Activated T-cell treated with anti-CD3 and anti-CD28 coated beads, Interleukin-2, amount 50 U/mL, for 24 hours (primary cell): Measurements from ENCODE around the gene FRMPD4.

Experiments used
- DNase-seq: peaks from one replicate; pipeline ENCODE4 v3.0.0-alpha.2; 2020
- H3K27ac Mint-ChIP-seq: 2 replicates; pipeline ENCODE4 v1.8.0; 2020; ENCODE audit warnings: mild to moderate bottlenecking, mixed read lengths
- H3K27me3 Mint-ChIP-seq: 2 replicates; pipeline ENCODE4 v1.8.0; 2020; ENCODE audit warnings: mixed read lengths
- H3K36me3 Mint-ChIP-seq: 2 replicates; pipeline ENCODE4 v1.8.0; 2020; ENCODE audit warnings: low read depth, mixed read lengths
- H3K4me1 Mint-ChIP-seq: 2 replicates; pipeline ENCODE4 v1.8.0; 2020; ENCODE audit warnings: low read depth, mixed read lengths
- H3K4me3 Mint-ChIP-seq: 2 replicates; pipeline ENCODE4 v1.8.0; 2020; ENCODE audit warnings: mild to moderate bottlenecking, moderate library complexity, mixed read lengths
- H3K9me3 Mint-ChIP-seq: 2 replicates; pipeline ENCODE4 v1.8.0; 2020; ENCODE audit warnings: mixed read lengths

The FRMPD4 gene

DNA sequence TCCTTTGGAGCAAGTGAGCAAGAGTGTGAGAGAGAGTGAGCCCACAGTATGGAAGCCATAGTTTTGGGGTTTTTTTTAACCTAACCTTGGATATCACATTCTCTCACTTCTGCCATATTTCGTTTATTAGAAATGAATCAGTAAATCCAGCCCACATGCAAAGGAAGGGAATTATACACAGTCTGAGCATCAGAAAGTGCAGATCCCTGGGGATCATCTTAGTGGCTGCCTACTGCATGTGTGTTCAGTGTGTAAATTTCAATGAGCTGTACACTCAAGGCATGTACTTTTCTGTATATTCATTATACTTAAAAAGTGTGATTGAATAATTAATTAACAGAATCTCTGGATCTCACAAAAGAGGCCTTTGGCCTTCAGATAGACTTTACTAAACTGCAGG, 519.2 kb downstream of the FRMPD4 start:
- Mint-ChIP-seq H3K4me3 (no peak overlapping the region), H3K36me3 (no peaks in the 10 kb centered on the region), H3K9me3 (no peaks in the 10 kb centered on the region), H3K27ac (no peak overlapping the region), H3K4me1 (no peaks in the 10 kb centered on the region), H3K27me3 (peaks cover 11% of the 10 kb centered on the region)
- no peak for DNase-seq

DNA sequence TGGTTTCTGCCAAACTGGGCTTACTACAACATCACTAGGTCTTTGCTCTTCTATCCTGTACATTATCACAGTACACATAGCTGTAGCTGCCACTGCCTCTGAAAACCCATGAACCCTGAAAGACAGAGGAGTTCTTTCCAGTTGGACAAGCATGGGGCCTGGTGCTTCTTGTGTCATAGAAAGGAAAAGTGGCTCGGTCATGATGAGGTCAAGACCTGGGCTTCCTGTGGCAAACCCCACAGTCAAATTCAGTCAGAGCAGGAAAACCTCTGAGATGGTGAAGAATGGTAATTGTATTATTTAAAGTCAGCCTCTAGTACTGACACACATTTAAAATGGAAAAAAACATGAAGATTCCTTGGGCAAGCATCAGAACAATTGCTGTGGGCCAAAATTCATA, 519.6 kb downstream of the FRMPD4 start:
- no peak for DNase-seq
- Mint-ChIP-seq H3K36me3 (no peaks in the 10 kb centered on the region), H3K27me3 (peaks cover 12% of the 10 kb centered on the region), H3K9me3 (no peaks in the 10 kb centered on the region), H3K27ac (no peak overlapping the region), H3K4me3 (no peak overlapping the region), H3K4me1 (no peaks in the 10 kb centered on the region)

DNA sequence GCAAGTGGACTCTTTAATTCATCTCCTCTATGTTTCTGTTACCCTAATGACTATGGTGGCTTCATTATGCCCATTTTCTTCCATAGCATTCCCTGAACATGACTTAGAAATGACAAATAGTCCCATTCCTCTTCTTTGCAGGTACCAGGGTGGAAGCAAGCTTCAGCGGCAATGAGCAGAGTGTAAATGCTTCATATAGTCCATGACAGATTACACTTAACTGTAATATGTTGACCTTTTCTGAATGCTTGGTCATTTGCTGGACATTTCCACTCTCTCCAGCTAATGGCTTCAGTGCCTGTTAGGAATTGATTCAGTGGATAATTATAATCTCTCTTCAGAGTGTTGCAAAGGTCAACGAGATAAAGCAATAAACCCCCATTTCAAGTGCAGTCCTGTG, 523.2 kb downstream of the FRMPD4 start:
- Mint-ChIP-seq H3K4me3 (no peak overlapping the region), H3K27ac (no peak overlapping the region), H3K27me3 (peaks cover 23% of the 10 kb centered on the region), H3K36me3 (no peaks in the 10 kb centered on the region), H3K9me3 (peaks cover 2% of the 10 kb centered on the region), H3K4me1 (no peaks in the 10 kb centered on the region)
- no peak for DNase-seq

DNA sequence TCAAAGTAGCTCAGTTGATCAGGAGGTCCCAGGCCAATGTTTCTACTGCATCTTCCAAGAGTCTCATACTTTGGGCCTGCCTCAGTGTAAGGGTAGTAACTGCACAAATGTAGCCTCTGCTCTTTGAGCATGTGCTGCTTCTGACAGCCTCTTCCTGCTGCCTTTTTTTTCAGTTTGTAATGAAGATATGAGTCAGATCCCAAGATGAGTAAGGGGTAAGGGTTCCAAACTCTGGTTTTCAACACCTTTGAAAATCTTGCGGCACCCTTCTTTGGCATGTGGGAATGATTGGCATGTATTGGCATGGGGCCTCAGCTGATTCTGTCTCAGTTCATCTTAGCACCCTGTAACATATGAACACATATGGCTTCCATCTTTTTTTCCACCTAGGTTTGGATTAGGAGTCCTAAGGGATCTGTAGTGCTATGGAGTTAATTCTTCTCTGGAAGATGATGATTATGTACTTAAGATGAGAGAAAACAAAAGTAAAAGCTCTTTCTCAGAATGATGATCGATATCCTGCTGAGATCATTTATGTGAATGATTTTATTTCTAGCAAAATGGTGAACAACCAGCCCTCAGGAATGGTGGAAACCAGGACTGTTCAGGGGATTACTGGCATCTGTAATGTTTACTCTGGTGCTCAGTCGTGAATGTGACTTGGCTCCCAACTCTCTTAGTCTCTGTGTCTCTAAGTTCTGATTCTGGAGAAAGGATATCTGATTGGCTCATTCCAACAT, 534.3 kb downstream of the FRMPD4 start:
- no peaks in the 10 kb centered on the region for H3K9me3 Mint-ChIP-seq
- H3K4me3 Mint-ChIP-seq = no peak overlapping the region
- H3K4me1 Mint-ChIP-seq = peaks cover 11% of the 10 kb centered on the region
- DNase-seq = no peak
- no peaks in the 10 kb centered on the region for H3K36me3 Mint-ChIP-seq
- H3K27ac Mint-ChIP-seq = no peak overlapping the region
- H3K27me3 Mint-ChIP-seq = peaks cover 29% of the 10 kb centered on the region

DNA sequence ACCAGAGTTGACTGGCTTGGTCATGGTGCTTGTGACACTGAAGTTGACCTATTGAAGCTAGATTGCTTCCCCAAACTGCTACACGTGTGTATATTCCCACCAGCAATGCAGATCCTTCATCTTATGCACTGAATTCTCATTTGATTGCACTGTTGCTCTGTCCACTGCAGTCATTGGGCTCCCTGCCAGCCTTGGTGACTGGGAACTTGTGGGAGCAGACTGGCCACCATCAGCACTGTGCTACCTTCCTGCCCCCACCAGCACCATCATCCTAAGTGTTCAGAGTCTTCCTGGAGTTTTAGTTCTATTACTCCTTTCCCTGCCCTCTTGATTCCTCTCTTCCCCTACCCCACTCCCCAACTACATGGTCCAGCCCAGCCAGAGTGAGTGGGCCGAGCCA, 535.2 kb downstream of the FRMPD4 start:
- Mint-ChIP-seq H3K27me3 (peaks cover 35% of the 10 kb centered on the region), H3K4me3 (no peak overlapping the region), H3K36me3 (no peaks in the 10 kb centered on the region), H3K27ac (no peak overlapping the region), H3K4me1 (peaks cover 11% of the 10 kb centered on the region), H3K9me3 (no peaks in the 10 kb centered on the region)
- DNase-seq = no peak

DNA sequence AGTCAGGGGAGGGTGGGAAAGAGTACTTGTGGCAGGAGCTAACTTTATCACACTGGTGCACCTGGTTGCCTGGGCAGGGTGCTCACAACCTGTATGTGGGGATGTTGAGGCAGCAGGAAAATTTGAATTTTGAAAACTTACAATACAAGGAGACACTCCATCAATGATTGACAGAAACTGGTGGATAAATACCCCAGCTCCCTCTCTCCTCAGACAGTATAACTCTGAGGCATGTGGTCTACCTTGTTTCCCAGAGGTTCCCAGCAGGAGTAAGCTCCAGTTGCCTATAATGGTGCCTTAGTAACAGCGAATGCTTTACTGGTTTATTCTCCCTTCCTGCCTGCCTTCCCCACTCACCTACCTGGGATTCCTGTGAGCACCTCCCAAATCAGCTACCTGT, 541.2 kb downstream of the FRMPD4 start:
- Mint-ChIP-seq H3K27me3 (peaks cover 42% of the 10 kb centered on the region), H3K27ac (no peak overlapping the region), H3K36me3 (no peaks in the 10 kb centered on the region), H3K9me3 (no peaks in the 10 kb centered on the region), H3K4me1 (no peaks in the 10 kb centered on the region), H3K4me3 (no peak overlapping the region)
- DNase-seq = no peak

DNA sequence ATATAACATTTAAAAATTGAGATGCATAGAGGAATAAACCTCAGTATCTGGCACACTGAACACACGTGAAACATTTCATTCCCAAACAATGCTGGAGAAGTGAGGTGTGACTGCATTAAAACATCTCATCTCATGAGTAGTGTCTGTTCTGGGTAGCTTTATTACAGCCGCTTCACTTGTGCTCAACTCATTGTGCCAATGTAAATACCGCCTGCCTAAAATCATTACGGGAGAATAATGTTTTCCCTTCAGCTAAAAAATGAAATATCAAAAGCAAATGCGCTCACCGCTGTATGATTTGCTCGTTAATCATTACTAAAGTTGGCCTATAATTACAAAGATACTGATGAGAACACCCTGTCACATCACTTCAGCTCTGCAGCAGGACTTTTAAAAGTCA, 542.8 kb downstream of the FRMPD4 start:
- H3K27ac Mint-ChIP-seq = no peak overlapping the region
- no peaks in the 10 kb centered on the region for H3K4me1 Mint-ChIP-seq
- no peak overlapping the region for H3K4me3 Mint-ChIP-seq
- no peak for DNase-seq
- H3K9me3 Mint-ChIP-seq = no peaks in the 10 kb centered on the region
- peaks cover 30% of the 10 kb centered on the region for H3K27me3 Mint-ChIP-seq
- no peaks in the 10 kb centered on the region for H3K36me3 Mint-ChIP-seq

DNA sequence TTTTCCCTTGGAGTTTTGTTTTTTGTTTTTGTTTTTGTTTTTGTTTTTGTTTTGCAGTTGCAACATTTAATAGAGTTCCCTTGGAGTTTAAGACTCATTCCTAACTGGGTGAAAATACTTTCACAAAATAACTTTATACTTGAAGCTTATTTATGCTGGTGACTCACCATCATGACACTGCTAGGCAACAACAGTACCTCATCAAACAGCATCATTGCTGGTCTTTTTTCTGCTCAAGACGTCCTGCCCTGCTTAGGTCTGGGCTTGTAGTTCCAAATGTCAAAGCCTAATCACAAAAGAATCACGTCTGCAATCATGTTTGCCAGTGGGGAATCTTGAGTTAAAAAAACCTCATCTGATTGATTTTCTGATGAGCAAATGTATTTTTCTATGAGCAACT, 547.3 kb downstream of the FRMPD4 start:
- Mint-ChIP-seq H3K4me3 (no peak overlapping the region), H3K36me3 (no peaks in the 10 kb centered on the region), H3K27ac (no peak overlapping the region), H3K9me3 (no peaks in the 10 kb centered on the region), H3K27me3 (peaks cover 32% of the 10 kb centered on the region), H3K4me1 (no peaks in the 10 kb centered on the region)
- DNase-seq = no peak

DNA sequence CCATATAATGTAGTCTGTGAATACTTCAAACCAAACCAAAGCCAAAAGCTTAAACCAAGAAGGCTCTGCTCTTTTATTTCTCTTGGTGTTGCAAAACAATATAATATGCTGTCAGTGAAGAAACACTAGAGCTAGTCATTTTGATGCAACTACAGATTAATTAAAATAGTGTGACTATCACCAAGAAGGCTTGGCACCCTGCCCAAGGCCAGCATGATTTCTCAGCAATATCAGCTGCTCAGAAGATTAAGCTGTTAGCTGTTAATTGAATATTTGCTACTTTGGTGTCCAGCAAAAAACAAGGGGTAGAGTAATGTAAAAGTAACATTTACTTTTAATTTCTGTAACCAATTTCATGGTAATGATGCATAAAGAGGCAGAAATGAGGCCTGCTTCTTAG, 548.1 kb downstream of the FRMPD4 start:
- no peaks in the 10 kb centered on the region for H3K4me1 Mint-ChIP-seq
- H3K27me3 Mint-ChIP-seq = peaks cover 34% of the 10 kb centered on the region
- H3K9me3 Mint-ChIP-seq = no peaks in the 10 kb centered on the region
- no peaks in the 10 kb centered on the region for H3K36me3 Mint-ChIP-seq
- no peak for DNase-seq
- H3K27ac Mint-ChIP-seq = no peak overlapping the region
- no peak overlapping the region for H3K4me3 Mint-ChIP-seq

DNA sequence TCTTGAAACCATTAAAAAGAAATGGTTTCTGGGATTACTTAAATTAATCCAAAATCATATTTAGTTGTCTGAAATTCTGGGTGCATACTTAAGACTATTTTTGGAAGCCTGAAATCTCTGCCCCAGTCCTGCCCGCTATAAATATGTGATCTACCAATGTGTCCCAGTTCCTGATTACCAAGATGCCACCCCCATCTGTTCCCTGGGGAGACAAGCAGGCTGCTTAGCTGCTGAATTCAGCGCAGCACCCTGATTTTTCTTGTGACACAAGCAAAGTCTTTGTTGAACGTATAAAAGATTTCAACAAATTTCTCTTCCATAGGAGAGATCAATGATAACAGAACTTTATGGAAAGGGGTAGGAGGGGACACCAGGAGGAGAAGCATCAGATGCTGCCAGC, 552.4 kb downstream of the FRMPD4 start:
- DNase-seq = no peak
- H3K4me3 Mint-ChIP-seq = no peak overlapping the region
- H3K36me3 Mint-ChIP-seq = no peaks in the 10 kb centered on the region
- H3K4me1 Mint-ChIP-seq = no peaks in the 10 kb centered on the region
- H3K27me3 Mint-ChIP-seq = peaks cover 52% of the 10 kb centered on the region
- no peak overlapping the region for H3K27ac Mint-ChIP-seq
- no peaks in the 10 kb centered on the region for H3K9me3 Mint-ChIP-seq

DNA sequence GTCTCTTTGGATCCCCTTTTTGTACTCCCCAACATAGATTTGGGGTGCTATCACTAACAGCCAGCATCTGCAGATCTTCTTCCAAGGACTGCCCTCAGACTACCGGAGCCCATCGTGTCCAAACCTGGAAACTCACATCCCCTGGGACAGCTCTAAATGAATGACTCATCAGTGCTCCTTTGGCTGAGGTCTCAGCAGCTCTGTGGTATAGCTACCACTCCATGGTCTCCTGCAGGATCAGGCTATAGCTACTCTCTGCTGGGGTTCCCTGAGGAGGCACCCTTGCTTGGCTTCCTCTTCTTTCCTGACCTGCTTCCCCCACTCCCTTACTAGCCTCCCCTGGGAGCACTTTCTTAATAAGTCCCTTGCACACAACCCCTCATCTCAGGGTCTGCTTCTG, 555.5 kb downstream of the FRMPD4 start:
- Mint-ChIP-seq H3K9me3 (no peaks in the 10 kb centered on the region), H3K4me3 (no peak overlapping the region), H3K27me3 (peaks cover 60% of the 10 kb centered on the region), H3K36me3 (no peaks in the 10 kb centered on the region), H3K4me1 (no peaks in the 10 kb centered on the region), H3K27ac (no peak overlapping the region)
- no peak for DNase-seq

DNA sequence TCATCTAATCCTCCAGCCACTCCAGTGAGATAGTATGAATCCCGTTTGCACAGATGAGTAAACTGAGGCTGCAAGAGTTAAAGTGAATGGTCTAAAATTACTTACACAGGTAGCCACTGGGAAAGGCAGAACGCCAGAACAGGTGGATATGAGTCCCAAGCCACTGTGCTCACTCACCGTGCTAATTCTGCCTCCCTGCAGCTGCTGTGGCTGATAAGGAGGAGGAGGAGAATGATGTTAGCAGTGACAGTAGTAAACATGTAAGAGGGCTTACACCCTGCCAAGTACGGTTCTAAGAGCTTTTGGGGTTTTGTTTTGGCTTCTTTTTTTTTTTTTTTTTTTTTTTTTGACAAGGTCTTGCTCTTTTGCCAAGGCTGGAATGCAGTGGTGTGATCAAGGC, 562.5 kb downstream of the FRMPD4 start:
- Mint-ChIP-seq H3K36me3 (no peaks in the 10 kb centered on the region), H3K27me3 (peaks cover 53% of the 10 kb centered on the region), H3K4me3 (no peak overlapping the region), H3K9me3 (no peaks in the 10 kb centered on the region), H3K4me1 (no peaks in the 10 kb centered on the region), H3K27ac (no peak overlapping the region)
- no peak for DNase-seq

DNA sequence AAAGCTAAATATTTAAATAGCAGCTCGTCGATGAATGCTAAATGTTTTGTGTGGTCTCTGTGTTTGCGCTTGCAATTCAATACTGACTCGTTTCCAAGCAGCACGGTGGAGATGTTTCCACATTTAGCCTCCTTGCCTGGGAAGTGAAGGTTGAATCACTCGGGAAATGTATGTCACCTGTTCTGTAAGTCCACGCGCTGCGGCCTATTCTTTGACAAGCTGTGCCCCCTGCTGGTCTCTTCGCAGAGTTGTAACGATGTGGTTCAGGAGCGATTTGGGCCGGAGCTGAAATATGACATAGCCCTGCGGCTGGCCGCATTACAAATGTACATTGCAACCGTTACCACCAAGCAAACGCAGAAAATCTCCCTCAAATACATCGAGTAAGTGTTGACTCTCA, 563.4 kb downstream of the FRMPD4 start:
- H3K4me1 Mint-ChIP-seq = no peaks in the 10 kb centered on the region
- no peaks in the 10 kb centered on the region for H3K36me3 Mint-ChIP-seq
- no peaks in the 10 kb centered on the region for H3K9me3 Mint-ChIP-seq
- H3K27ac Mint-ChIP-seq = no peak overlapping the region
- H3K27me3 Mint-ChIP-seq = peaks cover 50% of the 10 kb centered on the region
- H3K4me3 Mint-ChIP-seq = no peak overlapping the region
- DNase-seq = peak; percentile 38

DNA sequence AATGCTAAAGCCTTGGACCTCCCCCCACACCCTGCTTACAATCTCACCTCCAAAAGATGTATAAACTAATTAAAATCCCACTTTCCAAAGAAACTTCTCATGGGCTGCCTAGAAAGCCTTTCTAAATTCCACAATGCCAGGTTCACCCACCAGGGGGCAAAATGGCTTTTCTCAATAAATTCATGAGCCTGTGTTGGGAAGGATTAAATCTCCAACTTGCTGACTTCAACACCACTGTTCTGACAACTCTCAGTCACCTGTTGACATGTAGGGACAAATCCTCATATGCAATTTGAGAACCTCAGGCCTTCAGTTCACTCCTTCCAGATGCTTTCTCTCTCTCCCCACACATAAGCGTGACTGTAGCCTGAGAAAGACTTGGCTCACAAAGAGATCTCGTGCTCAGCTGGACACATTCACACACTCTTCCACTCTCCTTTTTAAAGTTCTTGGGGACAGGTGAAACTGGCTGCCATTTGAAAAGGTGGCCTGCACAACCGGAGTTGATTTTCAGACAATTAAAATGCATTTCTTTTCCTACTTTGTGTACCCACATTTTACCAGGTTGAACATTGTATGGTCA, 564.3 kb downstream of the FRMPD4 start:
- H3K9me3 Mint-ChIP-seq = no peaks in the 10 kb centered on the region
- no peak overlapping the region for H3K27ac Mint-ChIP-seq
- H3K36me3 Mint-ChIP-seq = no peaks in the 10 kb centered on the region
- no peak for DNase-seq
- H3K27me3 Mint-ChIP-seq = peaks cover 45% of the 10 kb centered on the region
- H3K4me3 Mint-ChIP-seq = no peak overlapping the region
- no peaks in the 10 kb centered on the region for H3K4me1 Mint-ChIP-seq

DNA sequence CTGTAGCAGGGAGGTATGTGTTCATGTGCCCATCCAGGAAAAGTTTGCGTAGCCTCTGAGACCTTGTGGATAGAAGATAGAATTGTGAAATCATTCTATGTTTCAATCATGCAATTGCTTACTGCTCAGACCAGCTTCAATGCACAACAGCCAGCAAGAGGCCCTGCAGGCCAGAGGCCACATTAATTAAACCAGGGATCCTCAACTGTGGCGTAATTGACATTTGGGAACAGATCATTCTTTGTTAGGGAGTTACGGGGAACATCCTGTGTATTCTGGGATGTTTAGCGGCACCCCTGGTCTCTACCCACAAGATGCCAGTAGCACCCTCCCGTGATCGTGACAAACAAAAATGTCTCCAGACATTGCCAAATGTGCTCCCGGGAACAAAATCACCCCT, 566.4 kb downstream of the FRMPD4 start:
- Mint-ChIP-seq H3K27me3 (peaks cover 55% of the 10 kb centered on the region), H3K4me3 (no peak overlapping the region), H3K4me1 (no peaks in the 10 kb centered on the region), H3K9me3 (no peaks in the 10 kb centered on the region), H3K36me3 (no peaks in the 10 kb centered on the region), H3K27ac (no peak overlapping the region)
- DNase-seq = no peak

DNA sequence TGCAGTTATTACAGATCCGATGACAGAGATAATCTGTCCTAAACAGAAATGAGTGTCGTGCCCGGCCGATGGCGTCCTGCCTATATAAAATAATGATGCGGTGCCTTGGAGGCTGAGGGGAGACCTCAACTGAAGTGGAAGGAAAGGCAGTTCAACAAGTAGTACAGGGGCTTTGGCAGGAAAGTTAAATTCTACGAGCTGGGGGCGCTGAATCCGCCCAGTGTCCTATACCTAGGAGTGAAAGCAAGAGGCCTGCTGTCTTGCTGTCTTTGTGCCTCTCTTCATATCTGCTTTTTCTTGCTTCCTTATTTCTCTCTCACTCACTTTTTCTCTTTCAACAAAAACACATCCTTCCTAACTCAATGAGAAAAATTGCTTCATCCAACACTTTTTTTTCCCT, 570.8 kb downstream of the FRMPD4 start:
- no peak overlapping the region for H3K4me3 Mint-ChIP-seq
- no peak for DNase-seq
- H3K27me3 Mint-ChIP-seq = peaks cover 58% of the 10 kb centered on the region
- H3K4me1 Mint-ChIP-seq = no peaks in the 10 kb centered on the region
- no peak overlapping the region for H3K27ac Mint-ChIP-seq
- H3K9me3 Mint-ChIP-seq = no peaks in the 10 kb centered on the region
- H3K36me3 Mint-ChIP-seq = no peaks in the 10 kb centered on the region
